Stimulated activated CD4-positive, alpha-beta T cell treated with anti-CD3 and anti-CD28 coated beads, Interleukin-2, amount 100 ng/mL, for 4 hours (primary cell): Measurements from ENCODE around the gene LSM8.
A peak's percentile ranks its signal among the peaks of the same experiment; 100 is the strongest.
"Not testable (repeated sequence)": the region's sequence is repeated elsewhere in the genome, so short reads cannot be mapped to it uniquely, and the experiment has no call there.

ENCODE experiments used
- DNase-seq: peaks from one replicate; pipeline ENCODE4 v3.0.0-alpha.2; 2020; ENCODE audit warnings: low read depth

LSM8 gene

DNA sequence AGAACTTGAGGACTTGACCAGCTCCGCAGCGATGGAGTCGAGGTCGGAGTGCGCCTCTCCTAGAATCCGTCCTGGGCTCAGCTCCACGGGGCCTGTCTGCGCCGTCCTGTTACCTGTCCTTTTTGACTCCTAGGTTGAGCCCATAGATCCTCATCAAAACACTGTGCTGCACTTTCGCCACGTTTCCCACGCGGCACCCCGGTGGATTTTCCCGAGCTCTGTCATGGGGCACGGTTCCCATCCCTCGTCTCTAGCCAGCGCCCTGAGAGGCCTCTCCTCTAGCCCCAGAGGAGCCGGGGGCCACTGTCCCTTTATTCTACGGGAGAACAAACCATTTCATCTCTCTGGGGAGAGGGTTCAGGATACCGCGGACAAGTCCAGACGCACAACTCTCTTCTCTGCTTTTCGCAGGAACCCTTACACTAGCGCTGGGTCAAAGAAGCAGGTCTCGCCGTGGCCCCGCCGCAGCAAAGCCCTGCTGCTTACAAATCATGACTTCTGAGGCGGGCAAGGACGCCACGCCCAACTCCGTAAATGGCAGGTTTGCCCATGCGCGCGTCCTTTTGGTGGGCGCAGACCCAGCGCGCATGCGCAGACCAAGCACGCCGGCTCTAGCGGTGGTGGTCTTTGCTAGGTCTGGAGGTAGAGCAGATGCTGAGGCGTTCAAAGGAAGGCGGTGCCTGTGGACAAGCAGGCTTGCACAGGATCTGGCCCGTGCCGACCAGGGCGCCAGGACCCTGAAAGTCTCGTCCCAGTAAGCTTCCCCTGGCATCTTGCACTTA, 30.3 kb downstream of the LSM8 start:
- peak; percentile 58 for DNase-seq

DNA sequence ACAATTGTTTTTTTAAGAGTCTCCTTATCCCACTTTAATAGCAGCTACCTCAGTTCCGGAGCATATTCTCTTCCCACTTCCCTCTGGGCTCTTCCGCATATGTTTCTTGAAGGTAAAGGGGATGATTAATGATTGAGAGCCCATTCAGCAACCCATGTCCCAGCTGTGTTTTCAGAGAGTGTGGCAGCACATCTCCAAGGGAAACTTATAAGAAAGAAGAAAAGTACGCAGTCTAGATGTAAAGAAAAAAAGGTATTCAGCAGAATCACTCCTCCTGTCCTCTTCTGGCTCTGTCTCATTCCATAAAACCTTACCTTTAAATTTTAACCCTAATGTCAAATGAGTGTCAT, 30.8 kb downstream of the LSM8 start:
- no peak for DNase-seq

DNA sequence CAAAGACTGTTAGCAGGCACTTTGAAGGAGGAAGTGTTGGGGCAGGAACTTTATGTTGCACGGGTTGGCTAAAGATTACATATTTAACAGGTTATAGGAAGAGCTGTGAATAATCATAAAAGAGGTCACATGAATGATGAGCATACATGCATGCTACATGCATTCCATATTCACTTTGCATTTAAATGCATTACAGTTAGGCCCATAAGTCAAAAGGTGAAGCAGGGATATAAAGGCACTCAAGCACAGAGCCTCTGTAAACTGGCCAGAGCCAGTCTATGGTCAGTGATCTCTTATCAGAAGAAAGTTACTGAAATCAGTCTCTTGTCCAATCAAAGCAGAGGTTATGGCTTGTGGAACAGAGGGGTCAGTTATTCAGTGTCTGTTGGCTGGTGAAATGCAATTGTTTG, 33.3 kb downstream of the LSM8 start:
- no peak for DNase-seq

DNA sequence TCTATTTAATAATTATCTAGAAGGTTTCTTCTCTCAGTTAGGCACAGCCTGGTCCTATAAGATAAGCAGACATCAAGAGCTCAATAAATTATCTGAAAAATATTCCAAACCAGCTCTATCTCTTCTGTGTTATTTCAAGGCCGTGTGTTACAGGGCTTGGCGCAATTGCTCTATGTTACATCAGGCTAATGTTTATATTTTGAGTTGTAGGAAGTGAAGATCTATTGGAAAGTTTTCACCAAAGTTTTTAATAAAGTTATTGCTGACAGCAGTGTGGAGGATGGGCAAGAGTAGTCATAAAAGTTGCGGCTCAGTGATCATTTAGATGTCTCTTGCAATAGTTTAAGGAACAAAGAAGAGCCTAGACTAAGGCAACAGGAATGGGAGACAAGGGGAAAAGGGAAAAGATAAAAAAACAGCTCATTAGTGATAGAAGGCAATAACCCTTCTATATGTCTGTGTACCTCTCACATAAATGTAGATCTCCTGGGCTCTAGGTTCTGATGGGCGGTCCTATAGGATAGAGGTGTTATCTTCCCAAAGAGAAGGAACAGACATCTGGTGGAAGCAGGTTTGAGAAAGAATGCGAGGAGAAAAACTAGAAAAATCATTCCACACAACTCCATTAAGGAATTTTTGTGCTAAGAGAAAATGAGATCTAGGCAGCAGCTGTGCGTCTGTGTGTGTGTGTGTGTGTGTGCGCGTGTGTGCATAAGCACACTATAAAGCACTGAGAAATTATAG, 34.6 kb downstream of the LSM8 start:
- no peak for DNase-seq

DNA sequence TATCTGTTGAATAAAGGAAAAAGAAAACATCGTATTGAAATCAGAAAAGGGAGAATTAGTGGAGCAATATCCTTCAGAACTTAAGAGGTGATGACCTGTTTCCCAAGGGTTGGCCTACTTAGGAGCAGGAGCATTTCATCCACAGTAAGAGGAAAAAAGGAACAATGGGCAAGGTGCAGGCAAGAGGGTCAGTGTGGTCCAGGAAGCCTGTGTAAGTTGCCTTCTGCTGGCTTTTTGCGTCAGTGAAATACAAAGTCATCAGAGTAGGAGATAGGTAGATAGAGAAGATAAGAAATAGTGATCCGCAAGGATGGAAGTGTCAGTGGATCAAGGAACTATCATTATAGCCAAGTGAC, 35.2 kb downstream of the LSM8 start:
- DNase-seq, result no peak

DNA sequence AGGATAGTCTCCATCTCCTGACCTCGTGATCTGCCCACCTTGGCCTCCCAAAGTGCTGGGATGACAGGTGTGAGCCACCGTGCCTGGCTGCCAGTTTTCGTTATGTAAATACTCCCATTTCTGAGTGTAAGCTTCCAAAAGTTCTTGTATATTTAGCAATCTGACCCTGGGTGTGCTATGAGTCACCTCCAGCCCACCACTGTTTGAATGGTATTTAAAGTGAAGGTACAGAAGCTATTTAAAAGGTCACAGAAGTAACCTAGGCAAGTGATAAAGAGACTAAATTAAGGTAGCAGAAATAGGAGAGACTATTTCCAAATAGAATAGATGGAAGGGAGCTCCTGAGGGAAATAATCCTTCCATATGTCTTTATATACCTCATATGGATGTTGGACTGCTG, 36.6 kb downstream of the LSM8 start:
- DNase-seq, result no peak

DNA sequence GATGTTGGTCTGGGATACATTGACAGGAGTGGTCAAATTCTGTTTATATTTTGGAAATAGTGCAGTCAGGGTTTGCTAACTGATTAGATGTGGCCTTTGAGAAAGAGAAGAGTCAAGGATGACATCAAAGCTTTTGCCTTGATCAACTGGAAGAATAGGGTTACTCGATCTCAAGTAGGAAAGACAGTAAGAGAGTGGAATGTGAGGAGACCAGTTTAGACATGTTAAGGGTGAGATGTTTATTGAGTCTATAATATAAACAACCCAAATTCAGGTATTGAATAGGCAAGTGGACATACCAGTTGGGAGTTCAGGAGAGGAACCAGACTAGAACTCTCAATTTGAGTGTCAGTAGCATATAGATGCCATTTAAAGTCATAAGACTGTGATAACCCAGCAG, 38.6 kb downstream of the LSM8 start:
- DNase-seq, result no peak

DNA sequence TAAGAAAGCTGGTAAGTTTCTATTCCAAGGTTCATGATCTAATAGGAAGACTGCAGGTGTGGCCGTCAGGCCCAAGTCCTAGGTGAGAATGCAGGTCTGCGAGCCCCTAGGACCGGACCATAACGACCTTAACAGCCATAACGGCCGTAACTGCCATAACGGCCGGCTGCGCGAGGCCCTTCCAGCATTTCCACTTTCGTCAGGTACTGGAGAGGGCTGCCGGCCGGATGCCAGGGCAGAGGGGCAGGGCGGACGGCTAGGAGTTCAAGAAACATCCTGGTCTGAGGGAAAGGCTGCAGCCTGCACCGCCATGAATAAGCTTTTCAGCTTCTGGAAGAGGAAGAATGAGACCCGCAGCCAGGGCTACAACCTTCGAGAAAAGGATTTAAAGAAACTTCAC, 40.6 kb downstream of the LSM8 start, which contains the start of gene ANKRD7:
Gene ANKRD7 (plus strand): TSS at position 184 of the 400 bp plus-strand sequence. CDS start 127 bp downstream, at position 311.
- no peak for DNase-seq

DNA sequence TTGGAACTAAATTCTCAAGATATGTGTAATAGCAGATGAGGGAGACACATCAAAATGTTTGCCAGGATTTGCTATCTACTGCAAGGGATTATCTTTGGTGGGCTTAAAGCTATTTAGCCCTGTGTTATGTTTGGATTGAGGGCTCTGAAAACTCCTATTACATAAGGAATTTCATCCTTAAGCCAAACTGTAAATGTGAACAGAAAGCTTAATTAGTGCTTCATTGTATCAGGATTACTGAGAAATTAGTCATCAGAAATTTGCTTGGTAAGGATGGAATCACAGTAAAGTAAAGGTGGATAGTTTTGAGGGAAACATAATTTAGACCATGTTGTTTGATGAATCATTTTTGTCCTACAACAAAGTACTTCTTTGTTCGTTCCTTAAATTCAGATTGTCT, 48.9 kb downstream of the LSM8 start:
- no peak for DNase-seq

DNA sequence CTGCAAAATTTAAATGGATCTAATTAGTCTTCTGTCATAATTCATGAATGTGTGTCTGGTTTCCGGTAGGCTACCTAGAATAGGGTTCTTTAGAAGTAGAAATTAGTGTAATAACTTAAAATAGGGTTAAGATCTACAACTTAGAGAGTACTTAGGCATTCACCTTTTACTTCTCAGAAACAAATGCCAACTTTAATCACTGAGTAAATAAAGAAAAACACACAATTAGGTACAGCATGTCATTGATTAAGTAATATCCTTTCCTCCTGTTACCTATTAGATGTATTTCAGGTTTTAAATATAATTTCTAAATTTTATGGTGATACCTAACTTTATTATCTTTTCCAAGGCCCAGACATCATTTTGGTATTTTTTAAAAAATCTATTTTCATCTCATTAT, 49.8 kb downstream of the LSM8 start:
- DNase-seq, result no peak

DNA sequence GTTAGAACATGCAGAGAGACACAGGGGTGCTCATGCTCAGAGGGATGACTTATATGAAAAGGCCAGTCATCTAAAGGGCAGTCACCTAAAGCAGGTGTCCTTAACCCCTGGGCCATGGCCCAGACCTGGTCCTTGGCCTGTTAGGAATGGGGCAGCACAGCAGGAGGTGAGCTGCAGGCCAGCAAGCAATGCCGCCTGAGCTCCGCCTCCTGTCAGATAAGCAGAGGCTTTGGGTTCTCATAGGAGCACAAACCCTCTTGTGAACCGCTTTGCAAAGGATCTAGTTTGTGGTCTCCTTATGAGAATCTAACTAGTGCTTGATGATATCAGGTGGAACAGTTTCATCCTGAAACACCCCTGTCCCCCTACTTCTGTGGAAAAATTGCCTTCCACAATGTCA, 55.0 kb downstream of the LSM8 start:
- no peak for DNase-seq

DNA sequence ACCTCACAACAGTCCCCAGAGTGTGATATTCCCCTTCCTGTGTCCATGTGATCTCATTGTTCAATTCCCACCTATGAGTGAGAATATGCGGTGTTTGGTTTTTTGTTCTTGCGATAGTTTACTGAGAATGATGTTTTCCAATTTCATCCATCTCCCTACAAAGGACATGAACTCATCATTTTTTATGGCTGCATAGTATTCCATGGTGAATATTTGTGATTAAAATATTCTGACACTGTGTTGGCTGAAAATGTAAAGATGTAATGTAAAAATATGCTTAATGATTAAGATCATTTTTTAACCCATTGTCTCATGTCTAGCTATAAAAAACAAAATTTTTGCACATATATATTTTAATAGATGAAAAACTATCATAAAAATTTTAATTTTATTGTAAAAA, 56.4 kb downstream of the LSM8 start:
- not testable (repeated sequence) for DNase-seq
